ENCODE measurements around the gene NPDC1. TPM values are rescaled to one million over a fixed set of nuclear protein-coding genes. Genes with fewer than 3 reads are reported as not detected.

NPDC1 gene
- total RNA-seq, 1 donor from 2014 or later = 5.7 TPM

- peak overlapping the region; percentile 52 to 85 (median 75) for H3K9ac ChIP-seq (ENCODE audit: low read depth in 1 of 3, low read length in 3 of 3)
- H3K27me3 ChIP-seq (ENCODE audit: control insufficient read depth in 3 of 3, insufficient read depth in 3 of 3, low read length in 3 of 3) = no peaks in the 10 kb centered on the region
- H3K4me1 ChIP-seq (ENCODE audit: control insufficient read depth in 3 of 3, insufficient read depth in 3 of 3, low read length in 3 of 3) = peaks cover 25 to 39% (median 33%) of the 10 kb centered on the region in 3 donors
- peak overlapping the region; percentile 65 to 80 (median 77) for H3K4me3 ChIP-seq (ENCODE audit: low read length in 3 of 3)
- H3K27ac ChIP-seq (ENCODE audit: low read depth, low read length) = no peak overlapping the region
- H3K36me3 ChIP-seq (ENCODE audit: control insufficient read depth in 3 of 3, insufficient read depth in 3 of 3, low read length in 3 of 3) = no peaks in the 10 kb centered on the region
- no peaks in the 10 kb centered on the region for H3K9me3 ChIP-seq (ENCODE audit: control insufficient read depth in 3 of 3, low read length in 3 of 3)
Observed at GRCh38 chr9:137026828-137027227, 19.1 kb downstream of the NPDC1 start.

- Histone ChIP-seq H3K4me3 (ENCODE audit: low read length in 3 of 3) (peak overlapping the region in 1 of 3 donors; percentile 41), H3K9me3 (ENCODE audit: control insufficient read depth in 3 of 3, low read length in 3 of 3) (no peaks in the 10 kb centered on the region), H3K36me3 (ENCODE audit: control insufficient read depth in 3 of 3, insufficient read depth in 3 of 3, low read length in 3 of 3) (no peaks in the 10 kb centered on the region), H3K4me1 (ENCODE audit: control insufficient read depth in 3 of 3, insufficient read depth in 3 of 3, low read length in 3 of 3) (peaks cover 25 to 37% (median 33%) of the 10 kb centered on the region in 3 donors), H3K27me3 (ENCODE audit: control insufficient read depth in 3 of 3, insufficient read depth in 3 of 3, low read length in 3 of 3) (no peaks in the 10 kb centered on the region), H3K27ac (ENCODE audit: low read depth, low read length) (no peak overlapping the region), H3K9ac (ENCODE audit: low read depth in 1 of 3, low read length in 3 of 3) (peak overlapping the region in 2 of 3 donors; percentile 20 to 57)
Observed at GRCh38 chr9:137026384-137026783, 19.6 kb downstream of the NPDC1 start.

GRCh38 chr9:137025517-137025966 is 20.4 kb downstream of the NPDC1 start:
- peaks cover 0 to 3% (median 0%) of the 10 kb centered on the region in 3 donors for H3K36me3 ChIP-seq (ENCODE audit: control insufficient read depth in 3 of 3, insufficient read depth in 3 of 3, low read length in 3 of 3)
- peaks cover 25 to 34% (median 33%) of the 10 kb centered on the region in 3 donors for H3K4me1 ChIP-seq (ENCODE audit: control insufficient read depth in 3 of 3, insufficient read depth in 3 of 3, low read length in 3 of 3)
- no peak overlapping the region for H3K4me3 ChIP-seq (ENCODE audit: low read length in 3 of 3)
- no peaks in the 10 kb centered on the region for H3K27me3 ChIP-seq (ENCODE audit: control insufficient read depth in 3 of 3, insufficient read depth in 3 of 3, low read length in 3 of 3)
- no peaks in the 10 kb centered on the region for H3K9me3 ChIP-seq (ENCODE audit: control insufficient read depth in 3 of 3, low read length in 3 of 3)
- no peak overlapping the region for H3K27ac ChIP-seq (ENCODE audit: low read depth, low read length)
- H3K9ac ChIP-seq (ENCODE audit: low read depth in 1 of 3, low read length in 3 of 3) = no peak overlapping the region

GRCh38 chr9:137023583-137023991 is 22.4 kb downstream of the NPDC1 start:
- H3K9ac ChIP-seq (ENCODE audit: low read depth in 1 of 3, low read length in 3 of 3) = no peak overlapping the region
- H3K9me3 ChIP-seq (ENCODE audit: control insufficient read depth in 3 of 3, low read length in 3 of 3) = no peaks in the 10 kb centered on the region

GRCh38 chr9:137023157-137023556 is 22.8 kb downstream of the NPDC1 start:
- H3K9ac ChIP-seq (ENCODE audit: low read depth in 1 of 3, low read length in 3 of 3) = no peak overlapping the region
- H3K9me3 ChIP-seq (ENCODE audit: control insufficient read depth in 3 of 3, low read length in 3 of 3) = no peaks in the 10 kb centered on the region
- H3K4me1 ChIP-seq (ENCODE audit: control insufficient read depth in 3 of 3, insufficient read depth in 3 of 3, low read length in 3 of 3) = peaks cover 15 to 20% (median 17%) of the 10 kb centered on the region in 3 donors
- H3K27ac ChIP-seq (ENCODE audit: low read depth, low read length) = no peak overlapping the region
- H3K27me3 ChIP-seq (ENCODE audit: control insufficient read depth in 3 of 3, insufficient read depth in 3 of 3, low read length in 3 of 3) = no peaks in the 10 kb centered on the region
- peaks cover 0 to 3% (median 2%) of the 10 kb centered on the region in 3 donors for H3K36me3 ChIP-seq (ENCODE audit: control insufficient read depth in 3 of 3, insufficient read depth in 3 of 3, low read length in 3 of 3)
- H3K4me3 ChIP-seq (ENCODE audit: low read length in 3 of 3) = no peak overlapping the region

More at GRCh38 chr9:137023583-137023991, 22.4 kb downstream of the NPDC1 start:
- H3K27me3 ChIP-seq (ENCODE audit: control insufficient read depth in 3 of 3, insufficient read depth in 3 of 3, low read length in 3 of 3) = no peaks in the 10 kb centered on the region
- peaks cover 0 to 3% (median 2%) of the 10 kb centered on the region in 3 donors for H3K36me3 ChIP-seq (ENCODE audit: control insufficient read depth in 3 of 3, insufficient read depth in 3 of 3, low read length in 3 of 3)
- no peak overlapping the region for H3K4me3 ChIP-seq (ENCODE audit: low read length in 3 of 3)
- H3K4me1 ChIP-seq (ENCODE audit: control insufficient read depth in 3 of 3, insufficient read depth in 3 of 3, low read length in 3 of 3) = peaks cover 17 to 23% (median 20%) of the 10 kb centered on the region in 3 donors
- no peak overlapping the region for H3K27ac ChIP-seq (ENCODE audit: low read depth, low read length)

- no peaks in the 10 kb centered on the region for H3K27me3 ChIP-seq (ENCODE audit: control insufficient read depth in 3 of 3, insufficient read depth in 3 of 3, low read length in 3 of 3)
- no peak overlapping the region for H3K9ac ChIP-seq (ENCODE audit: low read depth in 1 of 3, low read length in 3 of 3)
- H3K27ac ChIP-seq (ENCODE audit: low read depth, low read length) = no peak overlapping the region
- H3K36me3 ChIP-seq (ENCODE audit: control insufficient read depth in 3 of 3, insufficient read depth in 3 of 3, low read length in 3 of 3) = peaks cover 0 to 3% (median 2%) of the 10 kb centered on the region in 3 donors
- peaks cover 15 to 20% (median 16%) of the 10 kb centered on the region in 3 donors for H3K4me1 ChIP-seq (ENCODE audit: control insufficient read depth in 3 of 3, insufficient read depth in 3 of 3, low read length in 3 of 3)
- no peak overlapping the region for H3K4me3 ChIP-seq (ENCODE audit: low read length in 3 of 3)
- no peaks in the 10 kb centered on the region for H3K9me3 ChIP-seq (ENCODE audit: control insufficient read depth in 3 of 3, low read length in 3 of 3)
Observed at GRCh38 chr9:137022662-137023008, 23.3 kb downstream of the NPDC1 start.

GRCh38 chr9:137021979-137022661 is 23.9 kb downstream of the NPDC1 start:
- H3K9ac ChIP-seq (ENCODE audit: low read depth in 1 of 3, low read length in 3 of 3) = no peak overlapping the region
- H3K27me3 ChIP-seq (ENCODE audit: control insufficient read depth in 3 of 3, insufficient read depth in 3 of 3, low read length in 3 of 3) = no peaks in the 10 kb centered on the region
- peaks cover 10 to 15% (median 11%) of the 10 kb centered on the region in 3 donors for H3K4me1 ChIP-seq (ENCODE audit: control insufficient read depth in 3 of 3, insufficient read depth in 3 of 3, low read length in 3 of 3)
- peaks cover 1 to 6% (median 5%) of the 10 kb centered on the region in 3 donors for H3K36me3 ChIP-seq (ENCODE audit: control insufficient read depth in 3 of 3, insufficient read depth in 3 of 3, low read length in 3 of 3)
- no peak overlapping the region for H3K4me3 ChIP-seq (ENCODE audit: low read length in 3 of 3)
- no peak overlapping the region for H3K27ac ChIP-seq (ENCODE audit: low read depth, low read length)
- H3K9me3 ChIP-seq (ENCODE audit: control insufficient read depth in 3 of 3, low read length in 3 of 3) = no peaks in the 10 kb centered on the region

- no peaks in the 10 kb centered on the region for H3K27me3 ChIP-seq (ENCODE audit: control insufficient read depth in 3 of 3, insufficient read depth in 3 of 3, low read length in 3 of 3)
- no peaks in the 10 kb centered on the region for H3K9me3 ChIP-seq (ENCODE audit: control insufficient read depth in 3 of 3, low read length in 3 of 3)
- H3K27ac ChIP-seq (ENCODE audit: low read depth, low read length) = no peak overlapping the region
- no peak overlapping the region for H3K4me3 ChIP-seq (ENCODE audit: low read length in 3 of 3)
- H3K9ac ChIP-seq (ENCODE audit: low read depth in 1 of 3, low read length in 3 of 3) = no peak overlapping the region
- peaks cover 7 to 9% (median 8%) of the 10 kb centered on the region in 3 donors for H3K36me3 ChIP-seq (ENCODE audit: control insufficient read depth in 3 of 3, insufficient read depth in 3 of 3, low read length in 3 of 3)
- peaks cover 4 to 10% (median 6%) of the 10 kb centered on the region in 3 donors for H3K4me1 ChIP-seq (ENCODE audit: control insufficient read depth in 3 of 3, insufficient read depth in 3 of 3, low read length in 3 of 3)
Observed at GRCh38 chr9:137021568-137021978, 24.4 kb downstream of the NPDC1 start.

- peaks cover 0 to 4% (median 2%) of the 10 kb centered on the region in 3 donors for H3K4me1 ChIP-seq (ENCODE audit: control insufficient read depth in 3 of 3, insufficient read depth in 3 of 3, low read length in 3 of 3)
- H3K4me3 ChIP-seq (ENCODE audit: low read length in 3 of 3) = no peak overlapping the region
- no peak overlapping the region for H3K9ac ChIP-seq (ENCODE audit: low read depth in 1 of 3, low read length in 3 of 3)
- H3K9me3 ChIP-seq (ENCODE audit: control insufficient read depth in 3 of 3, low read length in 3 of 3) = no peaks in the 10 kb centered on the region
- no peaks in the 10 kb centered on the region for H3K27me3 ChIP-seq (ENCODE audit: control insufficient read depth in 3 of 3, insufficient read depth in 3 of 3, low read length in 3 of 3)
- H3K27ac ChIP-seq (ENCODE audit: low read depth, low read length) = no peak overlapping the region
- peaks cover 7 to 13% (median 13%) of the 10 kb centered on the region in 3 donors for H3K36me3 ChIP-seq (ENCODE audit: control insufficient read depth in 3 of 3, insufficient read depth in 3 of 3, low read length in 3 of 3)
Observed at GRCh38 chr9:137020771-137021567, 25.0 kb downstream of the NPDC1 start.

Data from skeletal muscle tissue (tissue), 4 donors.